Liver (tissue), 9 donors: ENCODE results near the gene CFAP45. TPM values are rescaled to one million over a fixed set of nuclear protein-coding genes. Genes with fewer than 3 reads are reported as not detected.

Source experiments
- DNase-seq: peaks from one replicate; pipeline ENCODE4 v3.0.0-alpha.2; 2017; ENCODE audit warnings: low spot score
- H3K27ac ChIP-seq, 2 donors: one replicate each; pipeline ENCODE4 v1.7.0; 2013; ENCODE audit warnings: inconsistent platforms in 2 of 2, low read length in 2 of 2, control low read depth in 1 of 2, low read depth in 1 of 2, mild to moderate bottlenecking in 1 of 2
- H3K27me3 ChIP-seq, 4 donors: one replicate each; pipeline versions ENCODE4 v1.6.1 to v1.7.0; 2013; ENCODE audit warnings: low read length in 3 of 4, inconsistent platforms in 1 of 4, mild to moderate bottlenecking in 1 of 4, moderate library complexity in 1 of 4; ENCODE audit not compliant: control insufficient read depth in 4 of 4, insufficient read depth in 4 of 4
- H3K36me3 ChIP-seq, 4 donors: one replicate each; pipeline versions ENCODE4 v1.6.1 to v1.7.0; 2013; ENCODE audit warnings: low read length in 3 of 4, mild to moderate bottlenecking in 3 of 4, low read depth in 1 of 4, moderate library complexity in 1 of 4; ENCODE audit not compliant: control insufficient read depth in 4 of 4, insufficient read depth in 3 of 4
- H3K4me1 ChIP-seq, 4 donors: one replicate each; pipeline versions ENCODE4 v1.6.1 to v1.7.0; 2013; ENCODE audit warnings: low read length in 3 of 4, mild to moderate bottlenecking in 3 of 4, moderate library complexity in 1 of 4; ENCODE audit not compliant: control insufficient read depth in 4 of 4, insufficient read depth in 4 of 4
- H3K4me3 ChIP-seq, 3 donors: one replicate each; pipeline versions ENCODE4 v1.6.1 to v1.7.0; 2013; ENCODE audit warnings: low read length in 3 of 3, control low read depth in 1 of 3, low read depth in 1 of 3, mild to moderate bottlenecking in 1 of 3
- H3K9ac ChIP-seq, 2 donors: one replicate each; pipeline ENCODE4 v1.7.0; 2013; ENCODE audit warnings: low read length in 2 of 2, mild to moderate bottlenecking in 2 of 2, moderate library complexity in 2 of 2, control low read depth in 1 of 2, low read depth in 1 of 2
- H3K9me3 ChIP-seq, 4 donors: one replicate each; pipeline versions ENCODE4 v1.6.1 to v1.7.0; 2013; ENCODE audit warnings: low read length in 3 of 4; ENCODE audit not compliant: control insufficient read depth in 4 of 4
- ATF3 ChIP-seq: IDR thresholded peaks from 2 replicates; pipeline ENCODE4 v1.6.1; 2016; ENCODE audit warnings: antibody characterized with exemption
- CTCF ChIP-seq: fragments of 150-350 bp; IDR thresholded peaks from 2 replicates; pipeline ENCODE4 v1.5.1; 2017; ENCODE audit warnings: improper control_type of control experiment, low read depth, low read length; ENCODE audit not compliant: missing input control
- EGR1 ChIP-seq, 2 donors: IDR thresholded peaks; 2 replicates each; pipeline ENCODE4 v1.6.1; 2016 to 2018; ENCODE audit warnings: antibody characterized with exemption in 2 of 2, low read depth in 2 of 2
- FOXA1 ChIP-seq: IDR thresholded peaks from 2 replicates; pipeline ENCODE4 v1.6.1; 2016; ENCODE audit warnings: antibody characterized with exemption
- FOXA2 ChIP-seq: IDR thresholded peaks from 2 replicates; pipeline ENCODE4 v1.6.1; 2016; ENCODE audit warnings: antibody characterized with exemption
- GABPA ChIP-seq, 2 donors: IDR thresholded peaks in 1 of 2; conservative IDR thresholded peaks in 1 of 2; 2 replicates each; pipeline ENCODE4 v1.6.1; 2016; ENCODE audit warnings: antibody characterized with exemption in 2 of 2, mild to moderate bottlenecking in 1 of 2, moderate library complexity in 1 of 2
- HNF4A ChIP-seq, 2 donors: conservative IDR thresholded peaks; 2 replicates each; pipeline ENCODE4 v1.6.1; 2016; ENCODE audit warnings: antibody characterized with exemption in 2 of 2, mild to moderate bottlenecking in 2 of 2
- HNF4G ChIP-seq: IDR thresholded peaks from 2 replicates; pipeline ENCODE4 v1.6.1; 2016; ENCODE audit warnings: antibody characterized with exemption
- JUND ChIP-seq, 2 donors: IDR thresholded peaks; 2 replicates each; pipeline ENCODE4 v1.6.1; 2016; ENCODE audit warnings: antibody characterized with exemption in 2 of 2
- MAX ChIP-seq: IDR thresholded peaks from 2 replicates; pipeline ENCODE4 v1.6.1; 2016; ENCODE audit warnings: antibody characterized with exemption
- NR2F2 ChIP-seq: IDR thresholded peaks from 2 replicates; pipeline ENCODE4 v1.6.1; 2016; ENCODE audit warnings: antibody characterized with exemption
- RAD21 ChIP-seq, 2 donors: IDR thresholded peaks; 2 replicates each; pipeline ENCODE4 v1.6.1; 2016; ENCODE audit warnings: antibody characterized with exemption in 2 of 2, mild to moderate bottlenecking in 2 of 2
- REST ChIP-seq: IDR thresholded peaks from 2 replicates; pipeline ENCODE4 v1.6.1; 2016; ENCODE audit warnings: antibody characterized with exemption, mild to moderate bottlenecking
- RXRA ChIP-seq, 2 donors: IDR thresholded peaks; 2 replicates each; pipeline ENCODE4 v1.6.1; 2017 to 2018; ENCODE audit warnings: antibody characterized with exemption in 2 of 2, mild to moderate bottlenecking in 1 of 2
- SP1 ChIP-seq: IDR thresholded peaks from 2 replicates; pipeline ENCODE4 v1.6.1; 2018; ENCODE audit warnings: antibody characterized with exemption, mild to moderate bottlenecking
- TAF1 ChIP-seq: conservative IDR thresholded peaks from 2 replicates; pipeline ENCODE4 v1.6.1; 2016; ENCODE audit warnings: antibody characterized with exemption, mild to moderate bottlenecking
- YY1 ChIP-seq: IDR thresholded peaks from 2 replicates; pipeline ENCODE4 v1.6.1; 2016; ENCODE audit warnings: antibody characterized with exemption, mild to moderate bottlenecking
- ZBTB33 ChIP-seq: IDR thresholded peaks from 2 replicates; pipeline ENCODE4 v1.6.1; 2016; ENCODE audit warnings: antibody characterized with exemption
- WGBS: extraction: QIAGEN DNeasy Blood & Tissue Kit; methylation state at CpG from one replicate; pipeline ENCODE4 v1.1.7; 2013; 5-methylcytosine and 5-hydroxymethylcytosine counted together
- polyA plus RNA-seq, 2 donors: library from polyadenylated mRNA; stranded (reverse) in 1 of 2; unstranded in 1 of 2; fragments of 200-250 nt in 1 of 2; fragments of >200 nt in 1 of 2; fragmentation: Nextera tagmentation in 1 of 2; extraction: Ambion mirVana in 1 of 2; gene quantifications; one replicate each; pipeline versions ENCODE4 v1.2.1 to v1.2.3, GENCODE V29; 2013 to 2015
- total RNA-seq, 2 donors: library from RNA; depleted of rRNA; stranded (reverse); fragments of >200 nt; gene quantifications; one replicate each; pipeline ENCODE4 v1.2.3, GENCODE V29; 2014
- donor health status: healthy.
- donor health status: healthy.
- donor health status: healthy.
- donor health status: healthy.
- donor health status: healthy.

Gene CFAP45
- total and polyA plus RNA-seq, 4 donors, result 0.03 to 0.24 TPM; not detected in 2

- WGBS, result 96% methylated on average over 8 of the region's 8 CpGs
- no peaks in the 10 kb centered on the region for H3K9me3 ChIP-seq
- peaks cover 0 to 33% (median 17%) of the 10 kb centered on the region in 4 donors for H3K36me3 ChIP-seq
- H3K4me3 ChIP-seq, result no peak overlapping the region
- H3K27ac ChIP-seq, result no peak overlapping the region
- DNase-seq, result no peak
- no peaks in the 10 kb centered on the region for H3K27me3 ChIP-seq
- no peak overlapping the region for H3K9ac ChIP-seq
- TF ChIP-seq ZBTB33, result no peak
- no peak for TF ChIP-seq CTCF
- no peak for TF ChIP-seq ATF3
- no peak for TF ChIP-seq RAD21 (IDR thresholded peaks at IDR 0.05)
- TF ChIP-seq NR2F2, result no peak
- TF ChIP-seq FOXA2, result no peak
- H3K4me1 ChIP-seq, result peaks cover 0 to 6% (median 2%) of the 10 kb centered on the region in 4 donors
Observed at GRCh38 chr1:159930634-159931033, 30.7 kb upstream of the CFAP45 start.

GRCh38 chr1:159930216-159930615, 30.3 kb upstream of the CFAP45 start:
- H3K27me3 ChIP-seq, result no peaks in the 10 kb centered on the region
- no peak overlapping the region for H3K27ac ChIP-seq
- no peak for DNase-seq
- H3K36me3 ChIP-seq, result peaks cover 0 to 33% (median 17%) of the 10 kb centered on the region in 4 donors
- H3K9ac ChIP-seq, result no peak overlapping the region
- no peaks in the 10 kb centered on the region for H3K9me3 ChIP-seq
- 93% methylated on average over 11 of the region's 11 CpGs for WGBS
- no peak for TF ChIP-seq ATF3
- no peak for TF ChIP-seq FOXA2
- no peak for TF ChIP-seq ZBTB33
- TF ChIP-seq TAF1, result no peak
- no peak for TF ChIP-seq FOXA1
- TF ChIP-seq MAX, result no peak
- TF ChIP-seq REST, result no peak
- TF ChIP-seq NR2F2, result no peak
- TF ChIP-seq EGR1 (IDR thresholded peaks at IDR 0.05; ENCODE audit: low read depth in 2 of 2), result no peak
- TF ChIP-seq CTCF, result no peak
- TF ChIP-seq JUND (IDR thresholded peaks at IDR 0.05), result no peak
- no peak for TF ChIP-seq RXRA (IDR thresholded peaks at IDR 0.05)
- TF ChIP-seq HNF4A (conservative IDR thresholded peaks at IDR 0.05), result no peak
- TF ChIP-seq YY1, result no peak
- no peak for TF ChIP-seq SP1
- no peak for TF ChIP-seq GABPA (IDR thresholded peaks at IDR 0.05 in 1 of 2, conservative IDR thresholded peaks at IDR 0.05 in 1 of 2)
- TF ChIP-seq HNF4G, result no peak
- no peak for TF ChIP-seq RAD21 (IDR thresholded peaks at IDR 0.05)
- no peak overlapping the region for H3K4me3 ChIP-seq
- H3K4me1 ChIP-seq, result peaks cover 0 to 6% (median 2%) of the 10 kb centered on the region in 4 donors
